SK-N-SH (cell line): ENCODE measurements around the gene CELF4. TPM values are rescaled to one million over a fixed set of nuclear protein-coding genes. Genes with fewer than 3 reads are reported as not detected.

Source experiments
- CTCF ChIA-PET: fragments of 300-600, 350-600 bp; formaldehyde crosslinking; extraction: SDS; loops from one replicate; lab custom pipeline; 2021; lab: Yijun Ruan, JAX
- POLR2A ChIA-PET: fragments of 350-600 bp; sonication (Branson Sonifier 250); formaldehyde crosslinking; extraction: SDS; loops from one replicate; lab custom pipeline; 2020; ENCODE audit warnings: antibody characterized with exemption, inconsistent platforms; lab: Yijun Ruan, JAX
- DNase-seq: peaks from one replicate; pipeline ENCODE4 v3.0.0; 2012
- H2AFZ ChIP-seq: fragments of 200-600 bp; sonication (generic); 2 replicates; pipeline ENCODE4 v1.8.1; 2016; ENCODE audit warnings: antibody characterized with exemption, mild to moderate bottlenecking, low read depth
- H3F3A ChIP-seq: fragments of 200-600 bp; sonication (generic); replicated peaks from 2 replicates; pipeline ENCODE3; 2016; ENCODE audit warnings: antibody characterized with exemption, mild to moderate bottlenecking; ENCODE audit not compliant: insufficient read depth
- H3K27ac ChIP-seq, 2 experiments: fragments of 200-500 bp in 1 of 2; fragments of 200-600 bp in 1 of 2; sonication (Bioruptor generic) in 1 of 2; sonication (generic), shearing (Covaris generic) in 1 of 2; 2 replicates each; pipeline versions ENCODE4 v1.5.1 to v1.6.1; 2014 to 2016; ENCODE audit warnings: low read depth in 2 of 2, inconsistent platforms in 1 of 2, low read length in 1 of 2, mild to moderate bottlenecking in 1 of 2, mixed read lengths in 1 of 2
- H3K27me3 ChIP-seq: fragments of 200-600 bp; sonication (generic), shearing (Covaris generic); 2 replicates; pipeline ENCODE4 v1.6.1; 2016; ENCODE audit warnings: mixed run types; ENCODE audit not compliant: insufficient read depth
- H3K36me3 ChIP-seq, 2 experiments: fragments of 200-500 bp in 1 of 2; fragments of 200-600 bp in 1 of 2; sonication (Bioruptor generic) in 1 of 2; sonication (generic) in 1 of 2; replicated peaks in 1 of 2; 2 replicates each; pipeline versions ENCODE3 to v1.5.1; 2014 to 2016; ENCODE audit warnings: low read length in 1 of 2, mild to moderate bottlenecking in 1 of 2; ENCODE audit not compliant: insufficient read depth in 2 of 2, control insufficient read depth in 1 of 2
- H3K4me1 ChIP-seq, 2 experiments: fragments of 200-500 bp in 1 of 2; fragments of 200-600 bp in 1 of 2; sonication (Bioruptor generic) in 1 of 2; sonication (generic), shearing (Covaris generic) in 1 of 2; 2 replicates each; pipeline versions ENCODE4 v1.5.1 to v1.6.1; 2014 to 2016; ENCODE audit warnings: low read depth in 1 of 2, low read length in 1 of 2, mixed run types in 1 of 2; ENCODE audit not compliant: insufficient read depth in 2 of 2, control insufficient read depth in 1 of 2
- H3K4me2 ChIP-seq: fragments of 200-600 bp; sonication (generic), shearing (Covaris generic); 2 replicates; pipeline ENCODE4 v1.6.1; 2017; ENCODE audit warnings: mixed run types
- H3K4me3 ChIP-seq, 2 experiments: fragments of 200-500 bp in 1 of 2; fragments of 200-600 bp in 1 of 2; sonication (Bioruptor generic) in 1 of 2; sonication (generic), shearing (Covaris generic) in 1 of 2; 2 replicates each; pipeline versions ENCODE4 v1.5.1 to v1.8.1; 2014 to 2016; ENCODE audit warnings: low read depth in 2 of 2, inconsistent platforms in 1 of 2, low read length in 1 of 2, mild to moderate bottlenecking in 1 of 2, mixed read lengths in 1 of 2, moderate library complexity in 1 of 2
- H3K79me2 ChIP-seq: fragments of 200-600 bp; sonication (generic); 2 replicates; pipeline ENCODE4 v1.8.1; 2017; ENCODE audit warnings: mild to moderate bottlenecking; ENCODE audit not compliant: insufficient read depth
- H3K9ac ChIP-seq: fragments of 200-600 bp; sonication (generic); 2 replicates; pipeline ENCODE4 v1.6.1; 2017; ENCODE audit warnings: mixed run types
- H3K9me2 ChIP-seq: fragments of 200-600 bp; sonication (generic); 2 replicates; pipeline ENCODE4 v1.6.1; 2017; ENCODE audit warnings: mixed run types
- H3K9me3 ChIP-seq: fragments of 200-600 bp; sonication (generic); 2 replicates; pipeline ENCODE4 v1.6.1; 2017; ENCODE audit warnings: mixed run types, mild to moderate bottlenecking, moderate library complexity
- H4K20me1 ChIP-seq: fragments of 200-600 bp; sonication (generic); 2 replicates; pipeline ENCODE4 v1.6.1; 2017; ENCODE audit warnings: mild to moderate bottlenecking, mixed run types; ENCODE audit not compliant: insufficient read depth
- EP300 ChIP-seq, 2 experiments: IDR thresholded peaks; 2 replicates each; pipeline versions ENCODE4 v1.4.0 to v1.6.1; 2012; ENCODE audit warnings: borderline replicate concordance in 1 of 2, low read depth in 1 of 2, low read length in 1 of 2
- EZH2phosphoT487 ChIP-seq: fragments of 200-600 bp; sonication (generic); IDR thresholded peaks from 2 replicates; pipeline ENCODE4 v1.6.1; 2017; ENCODE audit warnings: low read depth, mixed run types, mild to moderate bottlenecking, antibody characterized with exemption, moderate library complexity, borderline replicate concordance
- FOSL2 ChIP-seq: IDR thresholded peaks from 2 replicates; pipeline ENCODE4 v1.4.0; 2012; ENCODE audit warnings: low read depth, mild to moderate bottlenecking, moderate library complexity, borderline replicate concordance
- GATA2 ChIP-seq: sonication (generic); formaldehyde crosslinking; IDR thresholded peaks from 2 replicates; pipeline ENCODE4 v1.5.0; 2020; ENCODE audit warnings: mild to moderate bottlenecking, missing genetic modification reagents
- MAX ChIP-seq: IDR thresholded peaks from 2 replicates; pipeline ENCODE4 v1.4.0; 2012; ENCODE audit warnings: low read depth
- MXI1 ChIP-seq: IDR thresholded peaks from 2 replicates; pipeline ENCODE4 v1.6.1; 2012; ENCODE audit warnings: mild to moderate bottlenecking, low read depth, low read length, improper control_type of control experiment
- NRF1 ChIP-seq: IDR thresholded peaks from 2 replicates; pipeline ENCODE4 v1.6.1; 2012; ENCODE audit warnings: low read depth, mild to moderate bottlenecking, low read length
- POLR2AphosphoS5 ChIP-seq: IDR thresholded peaks from 2 replicates; pipeline ENCODE4 v1.6.1; 2012; ENCODE audit warnings: low read depth, low read length
- RFX5 ChIP-seq: IDR thresholded peaks from 2 replicates; pipeline ENCODE4 v1.6.1; 2012; ENCODE audit warnings: mild to moderate bottlenecking, improper control_type of control experiment, low read length
- SIN3A ChIP-seq: IDR thresholded peaks from 2 replicates; pipeline ENCODE4 v1.6.1; 2012; ENCODE audit warnings: low read depth, mild to moderate bottlenecking, low read length, moderate library complexity, borderline replicate concordance
- SMC3 ChIP-seq: IDR thresholded peaks from 2 replicates; pipeline ENCODE4 v1.6.1; 2012; ENCODE audit warnings: low read depth, low read length, improper control_type of control experiment
- USF1 ChIP-seq: IDR thresholded peaks from 2 replicates; pipeline ENCODE4 v1.4.0; 2012; ENCODE audit warnings: low read depth, borderline replicate concordance
- WGBS: methylation state at CpG from one replicate; pipeline ENCODE4 v1.1.6; 2017; ENCODE audit warnings: low lambda C conversion rate; 5-methylcytosine and 5-hydroxymethylcytosine counted together
- polyA plus RNA-seq, 3 experiments: library from polyadenylated mRNA; depleted of rRNA; stranded (reverse); fragments of >200 nt; gene quantifications; 2 replicates each; pipeline ENCODE4 v1.2.3, GENCODE V29; 2012
- TF ChIP-seq, protein P1 (sequence below): fragments of 150-350 bp; IDR thresholded peaks from 2 replicates; pipeline ENCODE4 v1.6.1; 2017; ENCODE audit warnings: antibody characterized with exemption, low read length, low read depth, borderline replicate concordance

Gene CELF4
- polyA plus RNA-seq, 1 of the 3 experiments (the other 2 are of a cell fraction), result 0.26 TPM

DNA sequence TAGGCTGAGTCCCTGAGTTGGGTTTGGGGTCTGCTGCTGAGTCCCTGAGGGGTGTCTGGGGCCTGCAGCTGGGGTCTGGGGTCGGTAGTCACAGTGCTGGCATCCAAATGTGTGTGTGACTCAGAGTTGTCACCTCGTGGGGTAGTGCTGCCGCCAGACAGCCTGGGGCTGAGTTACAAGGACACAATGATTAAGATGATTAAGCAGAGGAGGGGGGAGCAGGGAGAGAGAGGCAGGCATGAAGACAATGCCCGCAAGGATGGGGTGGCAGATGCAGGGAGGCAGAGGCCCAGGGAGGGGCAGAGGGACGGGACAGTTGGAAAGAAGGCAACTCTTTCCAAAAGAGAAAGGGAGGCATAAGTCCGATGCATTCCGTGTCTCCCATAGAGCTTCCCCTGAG is 120.2 kb downstream of the CELF4 start:
- WGBS, result 25% methylated on average over 7 of the region's 7 CpGs
- Histone ChIP-seq H3K4me1 (peaks cover 0 to 79% of the 10 kb centered on the region in 2 experiments; a peak in 2 of 4 replicates), H3K9me2 (no peaks in the 10 kb centered on the region), H3F3A (no peaks in the 10 kb centered on the region), H3K79me2 (no peaks in the 10 kb centered on the region), H3K9me3 (no peaks in the 10 kb centered on the region), H3K36me3 (no peaks in the 10 kb centered on the region), H3K4me2 (no peak overlapping the region), H3K4me3 (no peak overlapping the region), H3K27ac (peak overlapping the region in 1 of 2 experiments; percentile 74; a peak in 2 of 4 replicates), H4K20me1 (no peaks in the 10 kb centered on the region), H3K27me3 (no peaks in the 10 kb centered on the region), H2AFZ (no peak overlapping the region)
- peak; percentile 54 for DNase-seq
- CTCF ChIA-PET, result interaction anchor here (0.7 to 17.3 kb wide), 23 partner anchors 11 to 334 kb away, joined by 3 to 298 read pairs (median 6); no protein-coding TSS in a partner anchor
- TF ChIP-seq GATA2 (CRISPR knock-in tag) (0 out of 2 replicates have a peak, but pooled peaks have one; percentile 16), POLR2AphosphoS5 (no peak), RFX5 (no peak)
- TF ChIP-seq, all 33 proteins: peak for 1
- POLR2A ChIA-PET, result interaction anchor here (0.7 kb wide), 1 partner anchor 122 kb away, joined by 3 read pairs; no protein-coding TSS in a partner anchor
- H3K9ac ChIP-seq, result no peak overlapping the region

DNA sequence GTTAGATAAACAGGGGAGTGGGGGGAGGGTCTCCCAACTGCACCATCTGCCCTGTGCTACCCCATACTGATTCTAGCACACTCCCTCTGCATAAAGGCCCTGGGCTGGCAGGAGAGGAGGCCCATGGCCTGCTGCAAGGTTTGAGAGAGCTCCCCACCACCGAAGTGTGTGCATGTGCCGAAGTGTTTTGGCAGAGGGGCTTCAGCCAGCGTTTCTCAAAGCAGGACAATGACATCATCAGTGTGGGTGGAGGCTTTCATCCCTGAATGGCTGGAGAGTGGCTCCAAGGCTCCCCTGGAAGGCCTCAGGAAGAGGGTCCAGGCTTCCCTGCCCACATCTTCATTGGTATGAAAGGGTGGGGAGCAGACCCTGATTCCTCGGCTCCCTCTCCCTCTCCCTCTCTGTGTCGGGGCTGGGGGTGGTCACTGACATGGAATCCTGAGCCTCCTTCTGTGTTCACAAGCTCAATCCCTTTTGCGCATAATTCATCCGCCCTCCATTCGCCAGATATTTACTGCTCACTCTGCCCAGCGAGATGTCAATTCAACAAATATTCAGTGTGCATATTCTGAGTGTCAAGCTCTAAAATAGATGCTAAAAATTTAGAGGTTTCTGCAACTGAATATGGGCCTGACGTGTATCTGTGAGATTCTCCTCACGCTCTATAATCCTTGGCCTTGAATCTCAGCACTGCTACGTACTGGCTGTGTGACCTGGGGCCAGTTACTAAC is 122.1 kb downstream of the CELF4 start:
- no peaks in the 10 kb centered on the region for H3F3A ChIP-seq
- H3K9me3 ChIP-seq, result no peaks in the 10 kb centered on the region
- H3K36me3 ChIP-seq, result no peaks in the 10 kb centered on the region
- H3K4me2 ChIP-seq, result no peak overlapping the region
- no peak overlapping the region for H3K9ac ChIP-seq
- H3K4me3 ChIP-seq, result no peak overlapping the region
- ChIA-PET POLR2A (no interaction called here), CTCF (interaction anchor here (0.7 to 17.3 kb wide), 22 partner anchors 10 to 501 kb away, joined by 3 to 298 read pairs (median 7); no protein-coding TSS in a partner anchor)
- WGBS, result 38% methylated on average over 12 of the region's 12 CpGs
- no peak overlapping the region; a peak in 1 of 4 replicates for H3K27ac ChIP-seq
- no peaks in the 10 kb centered on the region for H3K9me2 ChIP-seq
- H3K27me3 ChIP-seq, result no peaks in the 10 kb centered on the region
- H3K4me1 ChIP-seq, result peaks cover 0 to 71% of the 10 kb centered on the region in 2 experiments; a peak in 1 of 4 replicates
- no peak overlapping the region for H2AFZ ChIP-seq
- no peaks in the 10 kb centered on the region for H4K20me1 ChIP-seq
- H3K79me2 ChIP-seq, result no peaks in the 10 kb centered on the region
- TF ChIP-seq SIN3A (no peak), NRF1 (no peak), MXI1 (no peak), SMC3 (no peak), USF1 (no peak), FOSL2 (no peak), EZH2phosphoT487 (no peak), EP300 (IDR thresholded peaks at IDR 0.05; ENCODE audit: borderline replicate concordance in 1 of 2, low read depth in 1 of 2, low read length in 1 of 2) (no peak), MAX (no peak)
- TF ChIP-seq, protein P1, sequence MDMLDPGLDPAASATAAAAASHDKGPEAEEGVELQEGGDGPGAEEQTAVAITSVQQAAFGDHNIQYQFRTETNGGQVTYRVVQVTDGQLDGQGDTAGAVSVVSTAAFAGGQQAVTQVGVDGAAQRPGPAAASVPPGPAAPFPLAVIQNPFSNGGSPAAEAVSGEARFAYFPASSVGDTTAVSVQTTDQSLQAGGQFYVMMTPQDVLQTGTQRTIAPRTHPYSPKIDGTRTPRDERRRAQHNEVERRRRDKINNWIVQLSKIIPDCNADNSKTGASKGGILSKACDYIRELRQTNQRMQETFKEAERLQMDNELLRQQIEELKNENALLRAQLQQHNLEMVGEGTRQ, result no peak
- no peak for DNase-seq
